Common myeloid progenitor, CD34-positive (primary cell): Measurements from ENCODE around the gene LRRC8A.
"Not testable (repeated sequence)": the region's sequence is repeated elsewhere in the genome, so short reads cannot be mapped to it uniquely, and the experiment has no call there.

Source experiments
- CTCF ChIA-PET: fragments of 350-600 bp; sonication (Branson Sonifier 250); formaldehyde crosslinking; loops from one replicate; lab custom pipeline; 2021; ENCODE audit warnings: antibody characterized with exemption; lab: Charles Lee
- POLR2A ChIA-PET: fragments of 350-600 bp; sonication (Branson Sonifier 250); formaldehyde crosslinking; loops from one replicate; lab custom pipeline; 2021; ENCODE audit warnings: antibody characterized with exemption; lab: Charles Lee
- DNase-seq, 3 donors: peaks; one replicate each; pipeline versions ENCODE4 v3.0.0 to v3.0.0-alpha.2; 2013
- H3K27ac ChIP-seq, 2 experiments: 1 replicate in 1 of 2; 2 replicates in 1 of 2; pipeline ENCODE4 v1.7.0; 2013; ENCODE audit warnings: inconsistent platforms in 2 of 2, low read length in 2 of 2, mild to moderate bottlenecking in 2 of 2, low read depth in 1 of 2, moderate library complexity in 1 of 2; ENCODE audit not compliant: severe bottlenecking in 2 of 2, insufficient read depth in 1 of 2, poor library complexity in 1 of 2
- H3K27me3 ChIP-seq, 5 experiments: replicated peaks in 2 of 5; 1 replicate in 3 of 5; 2 replicates in 2 of 5; pipeline versions ENCODE4 v1.6.1 to v1.7.0; 2013; ENCODE audit warnings: low read length in 4 of 5, mild to moderate bottlenecking in 2 of 5, moderate library complexity in 2 of 5, inconsistent platforms in 1 of 5; ENCODE audit not compliant: insufficient read depth in 5 of 5, control insufficient read depth in 4 of 5
- H3K36me3 ChIP-seq, 4 experiments: 1 replicate in 2 of 4; 2 replicates in 2 of 4; pipeline versions ENCODE4 v1.6.1 to v1.7.0; 2013; ENCODE audit warnings: low read length in 3 of 4, control low read depth in 1 of 4, mild to moderate bottlenecking in 1 of 4; ENCODE audit not compliant: control insufficient read depth in 4 of 4, insufficient read depth in 4 of 4
- H3K4me1 ChIP-seq, 4 experiments: 1 replicate in 3 of 4; 2 replicates in 1 of 4; pipeline versions ENCODE4 v1.6.1 to v1.7.1; 2013; ENCODE audit warnings: low read length in 3 of 4, mild to moderate bottlenecking in 3 of 4, control low read depth in 1 of 4, inconsistent platforms in 1 of 4, moderate library complexity in 1 of 4; ENCODE audit not compliant: control insufficient read depth in 4 of 4, insufficient read depth in 4 of 4; ENCODE audit errors: control extremely low read depth in 1 of 4
- H3K4me3 ChIP-seq, 7 experiments: 1 replicate in 4 of 7; 2 replicates in 3 of 7; pipeline versions ENCODE4 v1.5.1 to v1.7.0; 2013; ENCODE audit warnings: mild to moderate bottlenecking in 7 of 7, low read length in 6 of 7, moderate library complexity in 6 of 7, inconsistent platforms in 2 of 7, low read depth in 2 of 7, control low read depth in 1 of 7; ENCODE audit not compliant: insufficient read depth in 4 of 7, control insufficient read depth in 1 of 7; ENCODE audit errors: extremely low read depth in 1 of 7
- H3K9me3 ChIP-seq, 5 experiments: 1 replicate in 4 of 5; 2 replicates in 1 of 5; pipeline versions ENCODE4 v1.6.1 to v1.7.1; 2013; ENCODE audit warnings: low read length in 4 of 5, mild to moderate bottlenecking in 2 of 5, inconsistent platforms in 1 of 5, low read depth in 1 of 5, moderate library complexity in 1 of 5; ENCODE audit not compliant: control insufficient read depth in 4 of 5, insufficient read depth in 2 of 5; ENCODE audit errors: control extremely low read depth in 1 of 5
- WGBS: methylation state at CpG from one replicate; pipeline ENCODE4 v1.1.5; 2013; ENCODE audit not compliant: insufficient coverage; 5-methylcytosine and 5-hydroxymethylcytosine counted together

LRRC8A gene

DNA sequence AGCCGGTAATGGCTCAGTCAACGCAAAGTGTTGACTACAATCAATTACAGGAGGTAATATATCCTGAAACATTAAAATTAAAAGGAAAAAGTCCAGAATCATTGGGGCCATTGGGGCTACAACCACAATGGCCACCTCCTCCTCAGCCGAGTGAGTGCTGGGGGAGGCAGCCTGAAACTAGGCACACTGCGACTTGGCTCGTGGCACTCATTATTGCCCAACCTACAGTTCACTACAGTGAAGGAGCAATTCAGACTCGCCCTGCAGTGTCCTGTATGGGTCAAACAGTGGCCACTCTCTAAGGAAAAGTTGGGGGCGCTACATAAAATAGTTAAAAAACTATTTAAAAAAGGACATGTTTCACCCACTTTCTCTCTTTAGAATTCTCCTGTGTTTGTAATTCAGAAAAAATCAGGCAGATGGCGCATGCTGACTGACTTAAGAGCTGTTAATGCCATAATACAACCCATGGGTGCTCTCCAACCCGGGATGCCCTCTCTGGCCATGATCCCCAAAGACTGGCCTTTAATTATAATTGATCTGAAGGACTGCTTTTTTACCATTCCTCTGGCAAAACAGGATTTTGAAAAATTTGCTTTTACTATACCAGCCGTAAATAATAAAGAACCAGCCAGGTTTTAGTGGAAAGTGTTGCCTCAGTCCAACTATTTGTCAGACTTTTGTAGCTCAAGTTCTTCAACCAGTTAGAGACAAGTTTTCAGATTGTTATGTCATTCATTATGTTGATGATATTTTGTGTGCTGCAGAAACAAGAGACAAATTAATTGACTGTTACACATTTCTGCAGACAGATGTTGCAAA lies 29.9 kb upstream of the LRRC8A start:
- H3K27me3 ChIP-seq, H3K9me3 ChIP-seq, POLR2A ChIA-PET, H3K36me3 ChIP-seq, H3K4me3 ChIP-seq, H3K4me1 ChIP-seq, H3K27ac ChIP-seq: not testable (repeated sequence)
- CTCF ChIA-PET, result interaction anchor here (1.0 to 2.1 kb wide), 5 partner anchors 10 to 141 kb away, joined by 3 to 11 read pairs (median 4); no protein-coding TSS in a partner anchor
- DNase-seq, result peak; percentile 46 to 66 (median 64)
- 85% methylated on average over 6 of the region's 10 CpGs for WGBS

DNA sequence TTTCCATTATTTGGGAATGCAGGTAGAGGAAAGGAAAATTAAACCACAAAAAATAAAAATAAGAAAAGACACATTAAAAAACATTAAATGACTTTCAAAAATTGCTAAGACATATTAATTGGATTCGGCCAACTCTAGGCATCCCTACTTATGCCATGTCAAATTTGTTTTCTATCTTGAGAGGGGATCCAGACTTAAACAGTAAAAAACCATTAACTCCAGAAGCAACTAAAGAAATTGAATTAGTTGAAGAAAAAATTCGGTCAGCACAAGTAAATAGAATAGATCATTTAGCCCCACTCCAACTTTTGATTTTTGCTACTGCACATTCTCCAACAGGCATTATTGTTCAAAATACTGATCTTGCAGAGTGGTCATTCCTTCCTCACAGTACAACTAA lies 29.3 kb upstream of the LRRC8A start:
- CTCF ChIA-PET, result interaction anchor here (1.0 to 2.1 kb wide), 6 partner anchors 9 to 140 kb away, joined by 3 to 11 read pairs (median 4); no protein-coding TSS in a partner anchor
- POLR2A ChIA-PET, H3K36me3 ChIP-seq, H3K27me3 ChIP-seq, H3K27ac ChIP-seq, H3K4me1 ChIP-seq, DNase-seq, H3K9me3 ChIP-seq, H3K4me3 ChIP-seq: not testable (repeated sequence)
- WGBS, result no CpG with 5 or more reads among the region's 2 CpGs

DNA sequence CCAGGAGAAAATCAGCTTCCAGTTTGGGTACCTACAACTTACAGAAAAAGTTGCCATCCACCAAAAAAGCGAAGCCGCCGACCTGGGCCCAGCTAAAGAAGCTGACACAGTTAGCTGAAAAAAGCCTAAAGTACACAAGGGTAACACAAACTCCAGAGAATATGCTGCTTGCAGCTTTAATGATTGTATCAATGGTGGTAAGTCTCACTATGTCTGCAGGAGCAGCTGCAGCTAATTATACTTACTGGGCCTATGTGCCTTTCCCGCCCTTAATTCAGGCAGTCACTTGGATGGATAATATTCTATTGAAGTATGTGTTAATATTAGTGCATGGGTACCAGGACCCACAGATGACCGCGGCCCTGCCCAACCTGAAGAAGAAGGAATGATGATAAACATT lies 27.5 kb upstream of the LRRC8A start:
- WGBS, result 95% methylated on average over 4 of the region's 6 CpGs
- DNase-seq, H3K27ac ChIP-seq, H3K4me3 ChIP-seq, H3K36me3 ChIP-seq, H3K27me3 ChIP-seq, H3K9me3 ChIP-seq, H3K4me1 ChIP-seq: not testable (repeated sequence)
- ChIA-PET POLR2A (interaction anchor here (0.6 kb wide), 1 partner anchor 206 kb away, joined by 6 read pairs; no protein-coding TSS in a partner anchor), CTCF (interaction anchor here (1.1 to 1.8 kb wide), 2 partner anchors 10 to 69 kb away, joined by 3 to 4 read pairs; no protein-coding TSS in a partner anchor)

DNA sequence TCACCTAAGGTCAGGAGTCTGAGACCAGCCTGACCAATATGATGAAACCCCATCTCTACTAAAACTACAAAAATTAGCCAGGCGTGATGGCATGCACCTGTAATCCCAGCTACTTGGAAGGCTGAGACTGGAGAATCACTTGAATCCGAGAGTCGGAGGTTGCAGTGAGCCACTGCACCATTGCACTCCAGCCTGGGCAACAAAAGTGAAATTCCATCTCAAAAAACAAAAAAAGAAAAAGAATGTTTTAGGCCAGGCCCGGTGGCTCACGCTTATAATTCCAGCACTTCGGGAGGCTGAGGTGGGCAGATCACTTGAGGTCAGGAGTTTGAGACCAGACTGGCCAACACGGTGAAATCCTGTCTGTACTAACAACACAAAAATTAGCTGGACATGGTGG lies 23.5 kb upstream of the LRRC8A start:
- not testable (repeated sequence) for H3K4me3 ChIP-seq, H3K9me3 ChIP-seq, H3K36me3 ChIP-seq, H3K4me1 ChIP-seq, H3K27me3 ChIP-seq, H3K27ac ChIP-seq, DNase-seq
- CTCF ChIA-PET, result interaction anchor here (0.6 to 12.5 kb wide), 2 partner anchors 69 to 97 kb away, joined by 3 to 107 read pairs; no protein-coding TSS in a partner anchor
- POLR2A ChIA-PET, result interaction anchor here (0.7 kb wide), 1 partner anchor 224 kb away, joined by 3 read pairs; no protein-coding TSS in a partner anchor
- WGBS, result 100% methylated on average over 7 of the region's 7 CpGs

DNA sequence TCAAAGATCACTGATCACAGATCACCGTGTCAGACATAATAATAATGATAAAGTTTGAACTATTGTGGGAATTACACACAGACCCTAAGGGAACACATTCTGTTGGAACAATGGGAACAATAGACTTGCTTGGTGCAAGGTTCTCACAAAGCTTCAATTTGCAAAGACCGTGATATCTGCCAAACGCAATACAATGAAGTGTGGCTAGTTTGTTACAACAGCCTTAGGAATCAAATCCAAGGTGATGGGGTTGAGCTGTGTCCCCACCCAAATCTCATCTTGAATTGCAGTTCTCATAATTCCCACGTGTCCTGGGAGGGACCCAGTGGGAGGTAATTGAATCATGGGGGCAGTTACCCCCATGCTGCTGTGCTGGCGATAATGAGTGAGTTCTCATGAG lies 21.0 kb upstream of the LRRC8A start:
- Histone ChIP-seq H3K4me3 (no peak overlapping the region), H3K27ac (no peak overlapping the region), H3K4me1 (peaks cover 0 to 3% (median 1%) of the 10 kb centered on the region in 4 experiments), H3K27me3 (no peaks in the 10 kb centered on the region), H3K9me3 (no peaks in the 10 kb centered on the region), H3K36me3 (no peaks in the 10 kb centered on the region)
- CTCF ChIA-PET, result interaction anchor here (0.6 to 12.5 kb wide), 4 partner anchors 16 to 674 kb away, joined by 4 to 107 read pairs (median 42); no protein-coding TSS in a partner anchor
- WGBS, result 100% methylated on average over 2 of the region's 5 CpGs
- DNase-seq, result no peak
- POLR2A ChIA-PET, result interaction anchor here (0.9 kb wide), 1 partner anchor 94 kb away, joined by 3 read pairs; no protein-coding TSS in a partner anchor

DNA sequence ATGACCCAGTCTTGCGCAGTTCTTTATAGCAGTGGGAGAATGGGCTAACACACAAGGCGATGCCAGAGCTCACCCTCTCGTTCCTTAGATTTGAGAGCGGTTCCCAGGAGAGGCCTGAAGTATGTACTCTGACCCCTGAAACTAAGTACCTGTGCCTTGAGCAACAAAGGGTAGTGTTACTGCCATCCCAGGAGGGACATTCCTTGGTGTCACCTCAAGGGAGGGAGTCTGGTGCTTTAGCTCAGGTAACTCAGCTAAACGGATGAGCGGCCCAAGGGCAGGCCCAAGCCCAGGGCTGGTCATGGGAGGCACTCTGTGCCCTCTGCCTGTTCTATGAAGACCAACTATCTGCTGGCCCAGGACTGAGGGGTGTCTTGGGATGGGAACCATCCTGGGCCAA lies 20.4 kb upstream of the LRRC8A start:
- ChIA-PET POLR2A (interaction anchor here (0.9 kb wide), 1 partner anchor 93 kb away, joined by 3 read pairs; no protein-coding TSS in a partner anchor), CTCF (interaction anchor here (0.5 to 12.5 kb wide), 13 partner anchors 9 to 675 kb away, joined by 3 to 107 read pairs (median 4); no protein-coding TSS in a partner anchor)
- Histone ChIP-seq H3K9me3 (no peaks in the 10 kb centered on the region), H3K4me3 (no peak overlapping the region), H3K36me3 (no peaks in the 10 kb centered on the region), H3K4me1 (peaks cover 0 to 3% (median 1%) of the 10 kb centered on the region in 4 experiments), H3K27me3 (no peaks in the 10 kb centered on the region), H3K27ac (no peak overlapping the region)
- 82% methylated on average over 6 of the region's 6 CpGs for WGBS
- DNase-seq, result no peak
